Lung (tissue), 12 donors: ENCODE results near the gene TSSK6. TPM values are rescaled to one million over a fixed set of nuclear protein-coding genes. Genes with fewer than 3 reads are reported as not detected.

Source experiments
- ATAC-seq: fragments of 200-7000 bp; cut with Tn5 transposase; one replicate; pipeline ENCODE4 v1.9.1; 2020; ENCODE audit warnings: moderate number of reproducible peaks; ENCODE audit not compliant: insufficient read depth, low FRiP score
- DNase-seq, 3 donors: peaks; one replicate each; pipeline ENCODE4 v3.0.0-alpha.2; 2013 to 2017
- H3K27ac ChIP-seq, 2 donors: one replicate each; pipeline ENCODE4 v1.5.1; 2013; ENCODE audit warnings: mild to moderate bottlenecking in 2 of 2, moderate library complexity in 2 of 2, control low read depth in 1 of 2, inconsistent platforms in 1 of 2, low read depth in 1 of 2, low read length in 1 of 2
- H3K27me3 ChIP-seq, 3 donors: one replicate each; pipeline ENCODE4 v1.5.1; 2013; ENCODE audit warnings: low read length in 2 of 3; ENCODE audit not compliant: control insufficient read depth in 3 of 3, insufficient read depth in 3 of 3
- H3K36me3 ChIP-seq, 4 donors: one replicate each; pipeline ENCODE4 v1.5.1; 2013; ENCODE audit warnings: low read length in 4 of 4, mild to moderate bottlenecking in 1 of 4, moderate library complexity in 1 of 4; ENCODE audit not compliant: control insufficient read depth in 4 of 4, insufficient read depth in 4 of 4
- H3K4me1 ChIP-seq, 5 donors: one replicate each; pipeline ENCODE4 v1.5.1; 2013; ENCODE audit warnings: low read length in 5 of 5, mild to moderate bottlenecking in 2 of 5, moderate library complexity in 1 of 5; ENCODE audit not compliant: control insufficient read depth in 5 of 5, insufficient read depth in 5 of 5
- H3K4me3 ChIP-seq: one replicate; pipeline ENCODE4 v1.5.1; 2013; ENCODE audit warnings: mild to moderate bottlenecking, control low read depth, moderate library complexity
- H3K9ac ChIP-seq, 2 donors: one replicate each; pipeline ENCODE4 v1.5.1; 2013; ENCODE audit warnings: low read length in 2 of 2, control low read depth in 1 of 2; ENCODE audit not compliant: insufficient read depth in 1 of 2
- H3K9me3 ChIP-seq, 4 donors: one replicate each; pipeline ENCODE4 v1.5.1; 2013; ENCODE audit warnings: low read length in 3 of 4, mild to moderate bottlenecking in 1 of 4, moderate library complexity in 1 of 4; ENCODE audit not compliant: control insufficient read depth in 4 of 4, insufficient read depth in 3 of 4
- WGBS, 2 donors: extraction: QIAGEN DNeasy Blood & Tissue Kit; methylation state at CpG; one replicate each; pipeline ENCODE4 v1.1.7; 2013; 5-methylcytosine and 5-hydroxymethylcytosine counted together
- polyA plus RNA-seq, 2 donors: library from polyadenylated mRNA; stranded (reverse); fragments of 200-250 nt; gene quantifications; one replicate each; pipeline ENCODE4 v1.2.1, GENCODE V29; 2013
- total RNA-seq, 2 donors: library from RNA; depleted of rRNA in 1 of 2; stranded (reverse); fragments of >200 nt in 1 of 2; gene quantifications; one replicate each; pipeline ENCODE4 v1.2.1, GENCODE V29; 2014 to 2021
- TF ChIP-seq, protein P1 (sequence below): IDR thresholded peaks from 2 replicates; pipeline ENCODE4 v1.5.1; 2012; ENCODE audit warnings: mild to moderate bottlenecking; ENCODE audit errors: control extremely low read depth, extremely low read depth
- donor health status: control.
- donor health status: control.
- donor health status: Bipolar disorder and iron deficiency.
- donor health status: healthy.
- donor health status: DM: yes; HTN: yes; CAD: no.

Gene TSSK6
- total and polyA plus RNA-seq, 4 donors: 0.89 to 3.1 (median 2.0) TPM

DNA sequence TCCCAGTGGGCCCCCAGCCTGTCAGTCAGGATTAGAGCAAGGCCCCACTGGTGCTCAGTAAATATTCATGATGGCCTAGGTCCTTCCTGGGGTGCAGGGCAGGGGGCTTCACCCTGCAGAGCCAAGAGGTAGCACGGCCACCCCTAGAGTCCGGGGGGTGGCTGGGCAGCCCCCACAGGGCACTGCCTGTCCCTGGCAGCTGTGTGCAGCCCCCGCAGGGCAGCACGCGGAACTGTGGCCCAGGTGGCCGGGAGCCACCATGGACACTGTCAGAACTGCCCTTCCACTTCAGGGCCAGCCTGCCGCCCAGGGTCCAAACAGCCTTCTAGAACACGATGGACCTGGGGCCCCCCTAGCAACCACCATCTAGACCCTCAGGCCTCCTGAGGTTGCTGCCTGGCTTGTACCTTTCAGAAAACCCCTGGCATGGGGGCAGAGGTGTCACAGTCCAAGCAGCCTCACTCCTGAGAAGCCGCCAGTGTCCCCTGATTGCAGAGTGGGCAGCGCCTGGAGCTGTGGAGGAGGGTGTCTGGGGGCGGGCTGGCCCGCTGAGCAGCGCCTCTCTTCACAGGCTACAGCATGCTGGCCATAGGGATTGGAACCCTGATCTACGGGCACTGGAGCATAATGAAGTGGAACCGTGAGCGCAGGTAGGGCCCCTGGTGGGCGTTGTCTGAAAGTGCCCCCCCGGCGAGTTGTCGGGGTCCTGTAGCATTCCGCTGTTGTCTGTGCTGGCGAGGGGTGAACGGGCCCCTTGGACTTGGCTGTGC lies 10.4 kb upstream of the TSSK6 start:
- TF ChIP-seq, protein P1, sequence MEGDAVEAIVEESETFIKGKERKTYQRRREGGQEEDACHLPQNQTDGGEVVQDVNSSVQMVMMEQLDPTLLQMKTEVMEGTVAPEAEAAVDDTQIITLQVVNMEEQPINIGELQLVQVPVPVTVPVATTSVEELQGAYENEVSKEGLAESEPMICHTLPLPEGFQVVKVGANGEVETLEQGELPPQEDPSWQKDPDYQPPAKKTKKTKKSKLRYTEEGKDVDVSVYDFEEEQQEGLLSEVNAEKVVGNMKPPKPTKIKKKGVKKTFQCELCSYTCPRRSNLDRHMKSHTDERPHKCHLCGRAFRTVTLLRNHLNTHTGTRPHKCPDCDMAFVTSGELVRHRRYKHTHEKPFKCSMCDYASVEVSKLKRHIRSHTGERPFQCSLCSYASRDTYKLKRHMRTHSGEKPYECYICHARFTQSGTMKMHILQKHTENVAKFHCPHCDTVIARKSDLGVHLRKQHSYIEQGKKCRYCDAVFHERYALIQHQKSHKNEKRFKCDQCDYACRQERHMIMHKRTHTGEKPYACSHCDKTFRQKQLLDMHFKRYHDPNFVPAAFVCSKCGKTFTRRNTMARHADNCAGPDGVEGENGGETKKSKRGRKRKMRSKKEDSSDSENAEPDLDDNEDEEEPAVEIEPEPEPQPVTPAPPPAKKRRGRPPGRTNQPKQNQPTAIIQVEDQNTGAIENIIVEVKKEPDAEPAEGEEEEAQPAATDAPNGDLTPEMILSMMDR: no peak
- Histone ChIP-seq H3K27ac (no peak overlapping the region), H3K4me1 (no peaks in the 10 kb centered on the region), H3K9me3 (no peaks in the 10 kb centered on the region), H3K36me3 (peaks cover 0 to 32% (median 5%) of the 10 kb centered on the region in 4 donors), H3K27me3 (no peaks in the 10 kb centered on the region), H3K4me3 (no peak overlapping the region), H3K9ac (no peak overlapping the region)
- ATAC-seq: no peak
- 91 to 92% methylated on average over 23 of the region's 23 CpGs for WGBS, 2 donors
- DNase-seq: no peak

DNA sequence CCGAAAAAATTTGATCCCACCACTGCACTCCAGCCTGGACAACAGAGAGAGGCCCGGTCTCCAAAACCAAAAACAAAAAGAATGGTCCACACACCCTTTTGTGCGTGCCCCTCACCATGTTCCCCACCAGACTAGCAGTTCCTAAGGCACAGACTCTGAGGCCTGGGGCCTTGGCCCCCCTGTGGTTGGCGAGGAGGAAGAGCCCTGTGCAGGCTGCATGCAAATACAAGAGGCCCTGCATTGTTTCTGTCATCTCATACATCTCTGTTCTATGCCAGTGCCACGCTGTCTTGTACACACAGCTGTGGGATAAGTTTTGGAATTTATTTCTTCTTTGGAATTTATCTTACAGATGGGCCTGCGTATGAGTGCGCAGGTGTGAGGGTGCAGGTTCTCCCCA lies 8.7 kb upstream of the TSSK6 start:
- ATAC-seq: no peak
- H3K36me3 ChIP-seq: peaks cover 2 to 38% (median 5%) of the 10 kb centered on the region in 4 donors

DNA sequence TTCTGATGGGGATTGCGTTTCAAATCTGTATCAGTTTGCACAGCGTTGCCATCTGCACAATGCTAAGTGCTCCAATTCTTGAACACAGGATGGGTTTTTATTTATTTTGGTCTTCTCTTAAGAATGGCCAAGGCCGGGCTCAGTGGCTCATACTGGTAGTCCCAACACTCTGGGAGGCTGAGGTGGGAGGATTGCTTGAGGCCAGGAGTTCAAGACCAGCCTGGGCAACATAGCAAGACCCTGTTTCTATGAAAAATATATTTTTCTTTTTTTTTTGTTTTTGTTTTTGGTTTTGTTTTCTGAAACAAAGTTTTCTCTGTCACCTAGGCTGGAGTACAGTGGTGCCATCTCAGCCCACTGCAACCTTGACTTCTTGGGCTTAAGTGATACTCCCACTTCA lies 7.8 kb upstream of the TSSK6 start:
- DNase-seq (no peak), ATAC-seq (no peak)
- TF ChIP-seq, protein P1: no peak
- no peaks in the 10 kb centered on the region for H3K27me3 ChIP-seq
- no peak overlapping the region for H3K9ac ChIP-seq
- no peak overlapping the region for H3K27ac ChIP-seq
- H3K36me3 ChIP-seq: peaks cover 2 to 32% (median 6%) of the 10 kb centered on the region in 4 donors
- no peaks in the 10 kb centered on the region for H3K9me3 ChIP-seq
- 82 to 92% methylated on average over 3 of the region's 3 CpGs for WGBS, 2 donors
- no peaks in the 10 kb centered on the region for H3K4me1 ChIP-seq
- no peak overlapping the region for H3K4me3 ChIP-seq

More for the DNA sequence above, 8.7 kb upstream of the TSSK6 start:
- Histone ChIP-seq H3K27ac (no peak overlapping the region), H3K9ac (no peak overlapping the region), H3K27me3 (no peaks in the 10 kb centered on the region), H3K4me1 (no peaks in the 10 kb centered on the region), H3K9me3 (no peaks in the 10 kb centered on the region), H3K4me3 (no peak overlapping the region)
- 81 to 89% methylated on average over 7 of the region's 7 CpGs for WGBS, 2 donors
- no peak for DNase-seq
- TF ChIP-seq, protein P1: no peak

DNA sequence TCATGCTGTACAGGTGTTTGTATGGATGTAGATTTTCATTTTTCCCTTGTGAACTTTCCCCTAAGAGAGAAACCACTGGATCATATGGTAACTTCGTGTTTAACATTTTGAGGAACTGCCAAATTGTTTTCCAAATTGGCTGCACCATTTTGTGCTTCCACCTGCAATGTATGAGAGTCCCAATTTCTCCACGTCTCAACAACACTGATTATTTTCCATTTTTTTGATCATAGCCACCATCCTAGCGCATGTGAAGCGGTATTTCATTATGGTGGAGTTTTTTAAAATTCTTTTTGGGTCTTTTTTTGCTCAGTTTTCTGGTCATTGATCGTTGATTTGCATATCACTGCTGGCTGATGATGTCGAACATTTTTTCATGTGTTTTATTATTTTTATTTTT lies 5.6 kb upstream of the TSSK6 start:
- DNase-seq: no peak
- Histone ChIP-seq H3K9ac (no peak overlapping the region), H3K36me3 (peaks cover 0 to 16% (median 6%) of the 10 kb centered on the region in 4 donors), H3K4me1 (peaks cover 0 to 6% (median 1%) of the 10 kb centered on the region in 5 donors), H3K9me3 (no peaks in the 10 kb centered on the region), H3K27me3 (no peaks in the 10 kb centered on the region), H3K27ac (no peak overlapping the region), H3K4me3 (no peak overlapping the region)
- WGBS, 2 donors: 80 to 81% methylated on average over 6 of the region's 6 CpGs
- ATAC-seq: no peak
- TF ChIP-seq, protein P1: no peak
